Activated naive CD8-positive, alpha-beta T cell treated with anti-CD3 and anti-CD28 coated beads, Interleukin-2, amount 50 U/mL, for 16 hours (primary cell): ENCODE measurements around the gene ZNF750.

Experiments
- DNase-seq: peaks from one replicate; pipeline ENCODE4 v3.0.0-alpha.2; 2020; ENCODE audit warnings: low read depth, low spot score

ZNF750 gene

GRCh38 chr17:82859431-82860403, 19.9 kb upstream of the ZNF750 start:
- DNase-seq = no peak

- DNase-seq = no peak
Observed at GRCh38 chr17:82858376-82859126, 18.7 kb upstream of the ZNF750 start.

DNA sequence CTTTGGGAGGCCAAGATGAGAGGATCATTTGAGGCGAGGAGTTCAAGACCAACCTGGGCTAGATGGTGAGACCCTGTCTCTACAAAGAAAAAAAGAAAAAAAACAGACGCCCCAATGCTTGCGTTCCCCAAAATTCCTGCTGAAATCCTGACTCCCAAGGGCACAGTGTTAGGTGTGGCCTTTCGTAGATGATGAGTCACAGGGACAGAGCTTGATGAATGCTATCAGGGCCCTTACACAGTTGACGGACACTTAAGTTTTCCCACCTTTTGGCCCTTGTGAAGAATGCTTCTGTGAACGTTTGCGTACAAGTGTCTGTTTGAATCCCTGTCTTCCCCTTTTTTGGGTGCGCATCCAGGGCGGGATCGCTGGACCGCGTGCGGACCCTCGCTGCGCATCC, 16.5 kb upstream of the ZNF750 start:
- DNase-seq = no peak

- DNase-seq = no peak
Observed at GRCh38 chr17:82854226-82854625, 14.4 kb upstream of the ZNF750 start.

GRCh38 chr17:82851381-82851780, 11.6 kb upstream of the ZNF750 start:
- DNase-seq = no peak

- DNase-seq = no peak
Observed at GRCh38 chr17:82849076-82849945, 9.5 kb upstream of the ZNF750 start.

- no peak for DNase-seq
Observed at GRCh38 chr17:82848022-82848592, 8.3 kb upstream of the ZNF750 start.

DNA sequence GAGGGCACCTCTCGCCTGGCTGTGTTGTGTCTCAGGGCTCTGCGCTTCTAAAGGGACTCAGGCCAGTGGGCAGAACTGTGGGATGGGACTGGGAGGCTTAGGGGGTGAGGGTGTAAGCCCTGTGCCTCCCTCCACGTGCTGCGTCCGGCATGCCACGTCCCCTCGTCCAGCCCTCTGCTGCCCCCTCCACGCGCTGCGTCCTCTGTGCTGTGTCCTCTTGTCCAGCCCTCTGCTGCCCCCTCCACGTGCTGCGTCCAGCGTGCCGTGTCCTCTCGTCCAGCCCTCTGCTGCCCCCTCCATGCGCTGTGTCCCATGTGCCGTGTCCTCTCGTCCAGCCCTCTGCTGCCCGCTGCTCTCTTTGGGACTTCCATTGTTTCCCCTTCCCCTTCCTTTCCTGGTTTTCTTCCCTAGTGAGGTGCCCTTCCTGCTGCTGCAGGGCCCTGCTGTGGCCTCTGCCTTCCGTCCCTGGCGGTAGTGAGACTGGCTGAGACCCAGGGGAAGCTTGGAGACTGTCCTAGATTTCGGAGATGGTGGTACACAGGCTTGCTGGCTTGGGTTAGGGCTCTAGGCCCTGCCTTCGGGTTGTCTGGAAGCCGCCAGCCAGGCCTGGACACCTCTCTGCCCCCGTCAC, 6.4 kb upstream of the ZNF750 start:
- DNase-seq = no peak

DNA sequence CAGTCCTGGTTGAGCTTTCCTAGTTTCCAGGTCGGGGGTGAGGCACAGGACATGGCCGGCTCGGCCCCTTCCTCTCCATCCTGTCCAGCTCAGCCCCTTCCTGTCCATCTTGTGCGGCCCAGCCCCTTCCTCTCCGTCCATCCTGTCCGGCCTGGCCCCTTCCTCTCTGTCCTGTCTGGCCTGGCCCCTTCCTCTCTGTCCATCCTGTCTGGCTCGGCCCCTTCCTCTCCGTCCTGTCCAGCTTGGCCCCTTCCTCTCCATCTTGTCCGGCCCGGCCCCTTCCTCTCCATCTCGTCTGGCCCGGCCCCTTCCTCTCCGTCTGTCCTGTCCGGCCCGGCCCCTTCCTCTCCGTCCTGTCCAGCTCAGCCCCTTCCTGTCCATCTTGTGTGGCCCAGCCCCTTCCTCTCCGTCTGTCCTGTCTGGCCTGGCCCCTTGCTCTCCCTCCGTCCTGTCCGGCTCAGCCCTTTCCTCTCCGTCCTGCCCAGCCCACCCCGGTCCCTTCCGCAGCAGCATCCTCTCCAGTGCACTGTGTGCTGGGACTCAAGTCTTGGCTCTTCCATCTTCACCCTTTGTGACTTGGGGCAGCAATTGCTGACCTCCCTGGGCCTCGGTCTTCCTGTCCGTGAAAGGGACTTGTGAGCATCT, 5.5 kb upstream of the ZNF750 start:
- DNase-seq = no peak

- DNase-seq = no peak
Observed at GRCh38 chr17:82844796-82845162, 5.0 kb upstream of the ZNF750 start.

- no peak for DNase-seq
Observed at GRCh38 chr17:82843904-82844680, 4.3 kb upstream of the ZNF750 start.

GRCh38 chr17:82841921-82842596, 2.2 kb upstream of the ZNF750 start:
- DNase-seq = no peak

GRCh38 chr17:82840431-82840831, 609 bp upstream of the ZNF750 start:
- no peak for DNase-seq

DNA sequence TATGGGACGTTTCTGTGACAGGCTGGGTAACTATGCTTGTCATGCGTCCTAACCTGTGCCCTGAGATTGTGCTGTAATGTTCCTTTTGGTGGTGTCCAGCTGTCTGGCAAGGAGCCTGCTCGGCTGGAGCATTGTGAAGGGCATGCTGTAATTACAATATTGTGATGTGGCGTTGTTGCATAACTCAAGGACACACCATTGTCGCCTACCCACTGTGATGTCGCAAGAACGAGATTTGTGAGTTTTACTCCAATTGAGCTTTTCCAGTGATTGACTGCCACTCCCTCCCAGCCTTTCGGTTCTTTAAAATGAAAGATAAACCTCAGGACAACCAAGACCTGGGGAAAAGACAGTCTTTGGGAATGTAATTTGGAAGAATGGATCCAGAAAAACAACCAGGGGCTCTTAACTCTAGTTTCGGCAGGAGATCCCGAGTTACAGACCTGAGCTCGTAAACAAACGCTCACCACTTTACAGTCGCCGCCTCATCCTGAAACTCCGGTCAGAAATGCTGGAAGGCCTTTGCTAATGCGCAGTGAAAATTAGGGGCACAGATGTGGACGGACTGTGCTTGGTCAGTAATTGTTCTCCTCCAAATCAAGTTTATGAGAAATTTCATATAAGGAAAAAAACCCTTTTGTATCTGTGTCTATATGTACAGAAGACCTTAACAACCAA, 1.3 kb downstream of the ZNF750 start:
- DNase-seq = no peak

DNA sequence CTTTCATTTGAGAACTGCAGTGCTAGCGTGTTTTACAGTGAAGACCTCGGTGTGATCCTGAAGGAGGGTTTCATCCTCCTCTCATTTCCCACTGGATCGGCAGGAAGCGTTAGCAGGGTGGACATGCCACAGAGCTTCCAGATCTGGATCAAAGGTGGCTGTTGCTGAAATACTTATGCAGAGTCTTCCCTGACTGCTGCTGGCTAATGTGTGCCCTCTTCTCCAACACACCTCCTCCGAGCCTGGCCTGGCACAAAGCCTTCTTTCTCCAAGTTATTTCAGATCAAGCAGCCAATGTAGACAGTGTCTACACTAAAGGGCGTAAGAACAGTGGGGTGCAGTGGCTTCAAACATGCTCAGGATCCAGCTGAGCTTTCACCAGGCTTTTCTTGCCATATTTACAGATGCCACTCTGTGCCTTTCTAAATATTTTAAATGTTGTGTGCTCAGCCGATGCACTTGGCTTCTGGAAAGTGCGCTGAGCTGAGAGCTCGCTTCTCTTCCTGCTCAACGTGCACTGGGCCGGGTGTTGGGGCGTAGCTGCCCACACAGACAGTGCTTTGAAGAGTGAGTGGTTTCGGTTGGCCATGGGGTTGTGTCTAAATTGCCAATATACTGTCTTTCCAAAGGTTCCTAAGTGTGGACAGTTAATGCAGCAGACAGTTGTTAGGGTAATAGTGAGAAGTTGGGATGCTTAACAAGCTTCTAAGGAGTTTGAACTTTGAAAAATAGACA, 2.1 kb downstream of the ZNF750 start:
- no peak for DNase-seq

DNA sequence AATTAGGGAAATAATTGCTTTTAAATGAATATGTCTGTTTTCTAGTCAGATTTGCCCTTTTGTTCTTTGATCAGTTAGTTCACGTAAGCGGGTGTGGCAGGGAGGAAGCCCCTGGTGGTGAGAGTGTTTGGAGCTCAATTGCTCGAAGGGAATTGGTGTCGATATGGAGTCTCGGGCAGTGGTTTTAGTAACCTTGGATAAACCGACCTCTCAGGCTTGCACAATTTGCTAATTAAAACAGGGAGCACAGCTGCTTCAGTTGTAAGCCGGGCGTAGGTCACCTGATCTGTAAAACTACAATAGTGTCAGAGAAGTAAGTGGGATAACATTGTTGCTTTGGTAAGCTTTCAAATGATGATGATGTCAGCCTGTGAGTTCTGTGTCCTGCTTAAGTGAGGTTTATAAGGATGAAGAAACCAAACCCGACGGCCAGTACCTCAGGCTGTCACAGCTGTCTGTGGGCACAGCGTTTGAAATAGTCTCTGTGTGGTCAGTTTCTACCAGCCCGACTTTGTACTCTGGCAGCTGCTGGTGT, 2.9 kb downstream of the ZNF750 start:
- DNase-seq = no peak

GRCh38 chr17:82835766-82836512, 3.9 kb downstream of the ZNF750 start:
- no peak for DNase-seq
